SIG-M5 (cell line): ENCODE measurements around the gene NDUFB3.
A peak's percentile ranks its signal among the peaks of the same experiment; 100 is the strongest.
"Not testable (repeated sequence)": the region's sequence is repeated elsewhere in the genome, so short reads cannot be mapped to it uniquely, and the experiment has no call there.

Experiments
- DNase-seq: peaks from one replicate; lab custom pipeline; 2025; lab: John Stamatoyannopoulos, UW

NDUFB3 gene

GRCh38 chr2:201071479-201072200 is at the start of gene NDUFB3, which contains the start of gene HYCC2:
Gene NDUFB3, plus strand, starts transcription at chr2:201072001. Its CDS starts 6,882 bp downstream, at chr2:201078883.
Gene HYCC2, minus strand, starts transcription at chr2:201071671. Its CDS starts 47,662 bp downstream, at chr2:201024009.
- peak; percentile 81 for DNase-seq

- no peak for DNase-seq
These were observed 47.3 kb upstream of the NDUFB3 start for GRCh38 chr2:201024518-201024917.

- not testable (repeated sequence) for DNase-seq
These were observed 37.4 kb upstream of the NDUFB3 start for GRCh38 chr2:201034355-201034754.

GRCh38 chr2:201038361-201038760 is 33.4 kb upstream of the NDUFB3 start:
- not testable (repeated sequence) for DNase-seq

GRCh38 chr2:201038855-201039254 is 32.9 kb upstream of the NDUFB3 start:
- DNase-seq = no peak

- DNase-seq = no peak
These were observed 30.8 kb upstream of the NDUFB3 start for GRCh38 chr2:201040867-201041628.

- not testable (repeated sequence) for DNase-seq
These were observed 29.4 kb upstream of the NDUFB3 start for GRCh38 chr2:201042451-201042850.

GRCh38 chr2:201043050-201043449 is 28.8 kb upstream of the NDUFB3 start:
- DNase-seq = not testable (repeated sequence)

- no peak for DNase-seq
These were observed 24.9 kb upstream of the NDUFB3 start for GRCh38 chr2:201046881-201047280.

- DNase-seq = no peak
These were observed 22.3 kb upstream of the NDUFB3 start for GRCh38 chr2:201049455-201049854.

GRCh38 chr2:201057087-201057521 is 14.7 kb upstream of the NDUFB3 start:
- no peak for DNase-seq

GRCh38 chr2:201057715-201058248 is 14.0 kb upstream of the NDUFB3 start:
- no peak for DNase-seq

- DNase-seq = no peak
These were observed 12.9 kb upstream of the NDUFB3 start for GRCh38 chr2:201058914-201059313.

GRCh38 chr2:201059961-201060755 is 11.6 kb upstream of the NDUFB3 start:
- DNase-seq = peak; percentile 14

- DNase-seq = not testable (repeated sequence)
These were observed 8.3 kb upstream of the NDUFB3 start for GRCh38 chr2:201063516-201063915.

- DNase-seq = no peak
These were observed 6.9 kb upstream of the NDUFB3 start for GRCh38 chr2:201064797-201065329.

GRCh38 chr2:201070948-201071478 is 788 bp upstream of the NDUFB3 start:
- DNase-seq = no peak

GRCh38 chr2:201072201-201072530 is 365 bp downstream of the NDUFB3 start:
- DNase-seq = no peak

GRCh38 chr2:201073071-201073470 is 1.3 kb downstream of the NDUFB3 start:
- DNase-seq = no peak

- no peak for DNase-seq
These were observed 3.2 kb downstream of the NDUFB3 start for GRCh38 chr2:201074996-201075395.

GRCh38 chr2:201084863-201085262 is 13.1 kb downstream of the NDUFB3 start:
- DNase-seq = no peak

GRCh38 chr2:201090574-201090973 is 18.8 kb downstream of the NDUFB3 start:
- DNase-seq = no peak
